Endodermal cell (in vitro differentiated cells): ENCODE data around the gene SLC6A16. TPM values are rescaled to one million over a fixed set of nuclear protein-coding genes. Genes with fewer than 3 reads are reported as not detected.

Experiments
- DNase-seq: peaks from one replicate; pipeline ENCODE4 v3.0.0-alpha.2; 2017
- H3K27ac ChIP-seq: 2 replicates; pipeline ENCODE4 v1.5.1; 2013; ENCODE audit warnings: mild to moderate bottlenecking, low read depth, low read length, moderate library complexity
- H3K27me3 ChIP-seq: 2 replicates; pipeline ENCODE4 v1.6.1; 2013; ENCODE audit warnings: mild to moderate bottlenecking, low read length, moderate library complexity; ENCODE audit not compliant: insufficient read depth, control insufficient read depth, poor library complexity, severe bottlenecking
- H3K36me3 ChIP-seq: 2 replicates; pipeline ENCODE4 v1.7.0; 2013; ENCODE audit warnings: mild to moderate bottlenecking, low read length, moderate library complexity; ENCODE audit not compliant: control insufficient read depth, insufficient read depth
- H3K4me1 ChIP-seq: one replicate; pipeline ENCODE4 v1.7.0; 2013; ENCODE audit warnings: low read length; ENCODE audit not compliant: control insufficient read depth, insufficient read depth
- H3K4me3 ChIP-seq: 2 replicates; pipeline ENCODE4 v1.5.1; 2013; ENCODE audit warnings: mild to moderate bottlenecking, low read length, moderate library complexity
- H3K9ac ChIP-seq: 2 replicates; pipeline ENCODE4 v1.6.1; 2013; ENCODE audit warnings: mild to moderate bottlenecking, low read length, moderate library complexity; ENCODE audit not compliant: poor library complexity, severe bottlenecking; ENCODE audit errors: extremely low read depth
- H3K9me3 ChIP-seq: 2 replicates; pipeline ENCODE4 v1.6.1; 2013; ENCODE audit warnings: mild to moderate bottlenecking, low read length, moderate library complexity; ENCODE audit not compliant: control insufficient read depth
- H3K27ac Mint-ChIP-seq: 2 replicates; pipeline ENCODE4 v1.8.0; 2020; ENCODE audit warnings: mixed read lengths
- H3K27me3 Mint-ChIP-seq: 2 replicates; pipeline ENCODE4 v1.8.0; 2021; ENCODE audit warnings: mild to moderate bottlenecking, mixed read lengths; ENCODE audit not compliant: insufficient read depth
- H3K36me3 Mint-ChIP-seq: 2 replicates; pipeline ENCODE4 v1.8.0; 2020; ENCODE audit warnings: low read depth, mixed read lengths
- H3K4me1 Mint-ChIP-seq: 2 replicates; pipeline ENCODE4 v1.8.0; 2020; ENCODE audit warnings: mixed read lengths
- H3K4me3 Mint-ChIP-seq: 2 replicates; pipeline ENCODE4 v1.8.0; 2020; ENCODE audit warnings: mild to moderate bottlenecking, moderate library complexity, mixed read lengths
- H3K9me3 Mint-ChIP-seq: 2 replicates; pipeline ENCODE4 v1.8.0; 2020; ENCODE audit warnings: mild to moderate bottlenecking, mixed read lengths
- CTCF ChIP-seq: fragments of 200-600 bp; sonication (generic); conservative IDR thresholded peaks from 2 replicates; pipeline ENCODE4 v1.5.0; 2021; ENCODE audit warnings: antibody characterized with exemption, mild to moderate bottlenecking
- WGBS, 2 experiments: methylation state at CpG; one replicate each; pipeline versions ENCODE4 v1.1.5 to v1.1.7; 2013; ENCODE audit warnings: missing lambda C conversion rate in 2 of 2, mixed read lengths in 1 of 2; ENCODE audit not compliant: insufficient coverage in 1 of 2, insufficient read length in 1 of 2; 5-methylcytosine and 5-hydroxymethylcytosine counted together
- total RNA-seq, 2 donors: library from RNA; stranded (reverse); fragmentation: NEBNext Ultra II Directional in 1 of 2; extraction: Animal tissue kit (Norgen Biotek cat#: 25700) in 1 of 2; gene quantifications; 2 replicates in 1 of 2; 3 replicates in 1 of 2; pipeline ENCODE4 v1.2.1, GENCODE V29; 2021

SLC6A16 gene
- total RNA-seq, 2 donors from 2014 or later = 3.3 to 3.4 TPM

GRCh38 chr19:49361438-49362047, 36.6 kb upstream of the SLC6A16 start:
- no peak for TF ChIP-seq CTCF
- H3K36me3 Mint-ChIP-seq = peaks cover 31% of the 10 kb centered on the region
- Histone ChIP-seq H3K9ac (peak overlapping the region; percentile 100), H3K27me3 (no peaks in the 10 kb centered on the region), H3K9me3 (no peaks in the 10 kb centered on the region), H3K36me3 (peaks cover 31% of the 10 kb centered on the region), H3K27ac (peak overlapping the region; percentile 100), H3K4me3 (peak overlapping the region; percentile 95), H3K4me1 (no peaks in the 10 kb centered on the region)
- H3K27me3 Mint-ChIP-seq = peaks cover 3% of the 10 kb centered on the region
- DNase-seq = peak; percentile 90
- WGBS, 2 experiments = 0 to 2% methylated on average over 10 to 27 of the region's 27 CpGs
- no peak overlapping the region for H3K27ac Mint-ChIP-seq
- no peaks in the 10 kb centered on the region for H3K9me3 Mint-ChIP-seq
- H3K4me1 Mint-ChIP-seq = peaks cover 9% of the 10 kb centered on the region
- H3K4me3 Mint-ChIP-seq = no peak overlapping the region

- 88 to 95% methylated on average over 6 to 17 of the region's 17 CpGs for WGBS, 2 experiments
- Mint-ChIP-seq H3K9me3 (no peaks in the 10 kb centered on the region), H3K4me3 (no peak overlapping the region), H3K4me1 (peaks cover 9% of the 10 kb centered on the region), H3K27ac (no peak overlapping the region), H3K36me3 (peaks cover 44% of the 10 kb centered on the region), H3K27me3 (peaks cover 3% of the 10 kb centered on the region)
- Histone ChIP-seq H3K27ac (peak overlapping the region; percentile 100), H3K4me3 (peak overlapping the region; percentile 95), H3K9me3 (no peaks in the 10 kb centered on the region), H3K27me3 (no peaks in the 10 kb centered on the region), H3K36me3 (peaks cover 45% of the 10 kb centered on the region), H3K9ac (peak overlapping the region; percentile 100), H3K4me1 (no peaks in the 10 kb centered on the region)
- DNase-seq = peak; percentile 26
- no peak for TF ChIP-seq CTCF
Measured at GRCh38 chr19:49359851-49360820, 35.1 kb upstream of the SLC6A16 start.

GRCh38 chr19:49357186-49357585, 32.2 kb upstream of the SLC6A16 start:
- H3K4me3 ChIP-seq = peak overlapping the region; percentile 49
- peaks cover 9% of the 10 kb centered on the region for H3K4me1 Mint-ChIP-seq
- H3K4me3 Mint-ChIP-seq = no peak overlapping the region
- H3K9me3 ChIP-seq = no peaks in the 10 kb centered on the region
- peaks cover 73% of the 10 kb centered on the region for H3K36me3 Mint-ChIP-seq
- no peak for DNase-seq
- no peak overlapping the region for H3K9ac ChIP-seq
- no peak overlapping the region for H3K27ac Mint-ChIP-seq
- WGBS, 2 experiments = 95 to 100% methylated on average over 3 to 9 of the region's 9 CpGs
- H3K27me3 Mint-ChIP-seq = no peaks in the 10 kb centered on the region
- H3K4me1 ChIP-seq = no peaks in the 10 kb centered on the region
- no peak for TF ChIP-seq CTCF
- no peaks in the 10 kb centered on the region for H3K27me3 ChIP-seq
- H3K36me3 ChIP-seq = peaks cover 69% of the 10 kb centered on the region
- no peak overlapping the region for H3K27ac ChIP-seq
- no peaks in the 10 kb centered on the region for H3K9me3 Mint-ChIP-seq
